ENCODE measurements around the gene SCRG1. TPM values are rescaled to one million over a fixed set of nuclear protein-coding genes. Genes with fewer than 3 reads are reported as not detected.

SCRG1 gene
- total and polyA plus RNA-seq, 2 donors (not counting 3 experiments of a cell fraction or from before 2014, with no cell fraction given), result not detected

DNA sequence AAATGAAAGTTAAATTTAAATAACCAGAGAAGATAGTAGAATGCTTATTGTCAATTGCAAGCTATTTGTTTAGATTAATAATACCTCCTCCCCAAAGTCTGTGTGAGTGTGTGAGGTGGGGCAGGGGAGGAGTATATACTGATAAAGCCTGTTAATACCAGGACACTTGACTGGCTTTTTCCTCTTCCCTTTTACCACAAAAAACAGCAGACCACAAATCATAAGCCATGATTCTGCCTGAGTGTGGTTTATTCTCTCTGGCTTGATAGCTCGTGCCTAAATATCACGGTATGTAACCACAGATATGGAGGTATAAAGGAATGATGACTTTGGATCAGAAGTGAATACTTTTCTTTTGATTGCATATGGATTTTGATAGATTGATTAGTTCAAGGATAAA is 21.9 kb upstream of the SCRG1 start:
- CTCF ChIA-PET, result interaction anchor here (0.6 to 7.8 kb wide), 69 partner anchors 9 to 899 kb away, joined by 3 to 214 read pairs (median 4); partner anchors contain the start of genes HAND2, HMGB2 and SAP30
- dilution Hi-C loops (cut with MboI; ENCODE audit: extremely low pct_ligation_motif_present, low sequenced_read_pairs), result no loop called here
- BruUV-seq (replicated peaks), result no TSS peak
- Histone ChIP-seq H3K36me3 (ENCODE audit: control insufficient read depth in 2 of 2, extremely low read depth in 1 of 2, insufficient read depth in 2 of 2, low read length in 2 of 2) (no peaks in the 10 kb centered on the region), H3K4me2 (ENCODE audit: insufficient read depth, low read length) (no peak overlapping the region), H4K20me1 (replicated peaks; ENCODE audit: control insufficient read depth, extremely low read depth, insufficient read depth, low read length) (no peaks in the 10 kb centered on the region), H2AFZ (ENCODE audit: low read depth, low read length) (no peak overlapping the region), H3K79me2 (ENCODE audit: control insufficient read depth, insufficient read depth, low read length) (no peaks in the 10 kb centered on the region), H3K4me1 (ENCODE audit: control insufficient read depth, extremely low read depth, insufficient read depth, low read length) (peaks cover 17% of the 10 kb centered on the region), H3K27me3 (ENCODE audit: control insufficient read depth in 2 of 2, insufficient read depth in 2 of 2, low read length in 2 of 2) (no peaks in the 10 kb centered on the region), H3K9ac (replicated peaks; ENCODE audit: extremely low read depth, insufficient read depth, low read length) (no peak overlapping the region), H3K27ac (ENCODE audit: insufficient read depth, low read depth, low read length) (no peak overlapping the region), H3K4me3 (replicated peaks in 1 of 3; ENCODE audit: insufficient read depth in 1 of 3, low read depth in 1 of 3, low read length in 3 of 3) (no peak overlapping the region), H3K9me3 (replicated peaks; ENCODE audit: control insufficient read depth, insufficient read depth, low read length) (no peaks in the 10 kb centered on the region), H3K9me1 (replicated peaks; ENCODE audit: control insufficient read depth, extremely low read depth, insufficient read depth, low read length) (no peaks in the 10 kb centered on the region)
- FAIRE-seq (no peak), DNase-seq (ENCODE audit: low read depth, low spot score) (no peak)
- TF ChIP-seq FOS (IDR thresholded peaks at IDR 0.05; ENCODE audit: borderline replicate concordance, insufficient read depth, low read length), result no peak
- no peak for TF ChIP-seq JUN (IDR thresholded peaks at IDR 0.05; ENCODE audit: borderline replicate concordance, insufficient read depth, insufficient read length, low read depth)
- TF ChIP-seq POLR2A (IDR thresholded peaks at IDR 0.05; ENCODE audit: low read depth, low read length), result no peak
- TF ChIP-seq, protein P1, sequence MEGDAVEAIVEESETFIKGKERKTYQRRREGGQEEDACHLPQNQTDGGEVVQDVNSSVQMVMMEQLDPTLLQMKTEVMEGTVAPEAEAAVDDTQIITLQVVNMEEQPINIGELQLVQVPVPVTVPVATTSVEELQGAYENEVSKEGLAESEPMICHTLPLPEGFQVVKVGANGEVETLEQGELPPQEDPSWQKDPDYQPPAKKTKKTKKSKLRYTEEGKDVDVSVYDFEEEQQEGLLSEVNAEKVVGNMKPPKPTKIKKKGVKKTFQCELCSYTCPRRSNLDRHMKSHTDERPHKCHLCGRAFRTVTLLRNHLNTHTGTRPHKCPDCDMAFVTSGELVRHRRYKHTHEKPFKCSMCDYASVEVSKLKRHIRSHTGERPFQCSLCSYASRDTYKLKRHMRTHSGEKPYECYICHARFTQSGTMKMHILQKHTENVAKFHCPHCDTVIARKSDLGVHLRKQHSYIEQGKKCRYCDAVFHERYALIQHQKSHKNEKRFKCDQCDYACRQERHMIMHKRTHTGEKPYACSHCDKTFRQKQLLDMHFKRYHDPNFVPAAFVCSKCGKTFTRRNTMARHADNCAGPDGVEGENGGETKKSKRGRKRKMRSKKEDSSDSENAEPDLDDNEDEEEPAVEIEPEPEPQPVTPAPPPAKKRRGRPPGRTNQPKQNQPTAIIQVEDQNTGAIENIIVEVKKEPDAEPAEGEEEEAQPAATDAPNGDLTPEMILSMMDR (IDR thresholded peaks at IDR 0.05; ENCODE audit: extremely low read depth in 1 of 2, insufficient read depth in 1 of 2, low read depth in 1 of 2, low read length in 2 of 2), result no peak
- TF ChIP-seq EZH2 (IDR thresholded peaks at IDR 0.05; ENCODE audit: borderline replicate concordance, low read depth, low read length, severe bottlenecking), result no peak
- no peak for TF ChIP-seq POLR2AphosphoS5 (IDR thresholded peaks at IDR 0.05; ENCODE audit: insufficient read depth, low read depth, low read length)
- TF ChIP-seq, protein P2, sequence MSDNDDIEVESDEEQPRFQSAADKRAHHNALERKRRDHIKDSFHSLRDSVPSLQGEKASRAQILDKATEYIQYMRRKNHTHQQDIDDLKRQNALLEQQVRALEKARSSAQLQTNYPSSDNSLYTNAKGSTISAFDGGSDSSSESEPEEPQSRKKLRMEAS (IDR thresholded peaks at IDR 0.05; ENCODE audit: insufficient read depth, insufficient read length), result no peak
- no peak for TF ChIP-seq MYC (IDR thresholded peaks at IDR 0.05; ENCODE audit: low read depth, low read length)
- no peak for TF ChIP-seq GATA2 (IDR thresholded peaks at IDR 0.05; ENCODE audit: insufficient read depth, insufficient read length, low read depth, low read length)
- POLR2A ChIA-PET, result interaction anchor here (0.7 to 1.2 kb wide), 2 partner anchors 51 to 101 kb away, joined by 3 to 5 read pairs; no protein-coding TSS in a partner anchor
- intact Hi-C loops (cut with micrococcal nuclease), result loop anchor here (1.0 kb wide), 3 partner anchors 74 to 736 kb away; no protein-coding TSS in a partner anchor

All from endothelial cell of umbilical vein (primary cell).